NT2/D1 (cell line): ENCODE results near the gene GTPBP3.

Experiments used
- SUZ12 ChIP-seq: IDR thresholded peaks from 2 replicates; pipeline ENCODE4 v1.6.1; 2011; ENCODE audit not compliant: insufficient read length, insufficient read depth; ENCODE audit errors: extremely low read depth
- ZNF274 ChIP-seq: IDR thresholded peaks from 2 replicates; pipeline ENCODE4 v1.6.1; 2011; ENCODE audit warnings: mild to moderate bottlenecking, low read depth, low read length

DNA sequence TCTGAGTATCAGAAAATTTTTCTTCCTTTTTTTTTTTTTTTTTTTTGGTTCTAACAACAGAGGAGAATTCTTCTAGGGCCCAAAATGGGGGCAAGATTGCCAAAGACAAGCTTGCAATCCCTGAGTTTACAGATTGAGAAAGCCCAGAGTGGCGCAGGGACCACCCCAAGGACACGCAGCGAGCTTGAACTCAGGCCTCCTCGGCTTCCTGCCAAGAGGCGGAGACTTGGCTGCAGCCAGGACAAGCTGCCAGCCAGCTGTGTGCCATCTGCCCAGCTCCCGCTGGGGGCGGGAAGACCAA lies 32.2 kb upstream of the GTPBP3 start:
- TF ChIP-seq ZNF274 (no peak), SUZ12 (no peak)
